HEK293 (cell line): ENCODE measurements around the gene RPS19.

Experiments used
- HOXA7 ChIP-seq: sonication (generic); formaldehyde crosslinking; IDR thresholded peaks from 2 replicates; pipeline ENCODE4 v1.8.1; 2022; ENCODE audit warnings: missing genetic modification reagents, borderline replicate concordance
- ZNF37A ChIP-seq: fragments of 450-650 bp; IDR thresholded peaks from 2 replicates; pipeline ENCODE4 v1.5.1; 2018; ENCODE audit warnings: missing biosample characterization, missing genetic modification characterization
- TF ChIP-seq, protein P1 (sequence below): fragments of 450-650 bp; formaldehyde crosslinking; IDR thresholded peaks from 2 replicates; pipeline ENCODE4 v1.5.1; 2016; ENCODE audit warnings: missing biosample characterization, missing genetic modification characterization

DNA sequence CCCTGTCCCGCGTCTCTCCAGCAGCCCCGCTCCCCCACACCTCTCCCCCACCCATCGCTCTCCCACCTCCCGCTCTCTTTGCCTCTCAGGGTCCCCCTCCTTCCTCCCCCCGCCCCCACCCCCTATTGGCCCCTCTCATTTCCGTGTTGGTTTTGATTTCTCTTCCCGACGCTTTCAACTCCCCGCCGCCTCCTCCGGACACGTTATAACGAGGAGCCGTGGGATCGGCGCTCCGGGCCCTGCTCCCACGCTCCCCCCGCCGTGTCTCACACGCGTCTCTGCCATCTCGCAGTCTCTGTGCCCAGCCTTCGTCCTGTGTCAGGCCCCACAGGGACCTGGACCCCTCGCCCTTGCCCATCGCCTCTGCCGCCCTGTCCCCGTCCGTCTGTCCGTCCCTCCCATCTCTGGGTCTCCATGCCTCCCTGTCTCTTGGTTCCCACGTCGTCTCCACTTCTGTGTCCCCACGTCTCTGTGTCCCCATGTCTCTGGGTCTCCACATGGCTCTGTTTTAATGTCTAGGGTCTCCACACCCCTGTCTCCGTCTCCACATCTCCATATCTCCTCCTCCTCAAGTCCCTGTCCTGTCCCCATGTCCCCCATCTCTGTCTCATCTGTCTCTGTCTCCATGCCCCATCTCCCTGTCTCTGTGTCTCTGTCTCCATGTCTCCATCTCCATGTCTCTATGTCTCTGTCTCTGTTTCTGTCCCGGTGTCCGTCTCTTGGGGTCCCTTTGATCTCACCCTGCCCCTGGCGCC is 55.1 kb downstream of the RPS19 start:
- no peak for TF ChIP-seq HOXA7
- TF ChIP-seq, protein P1, sequence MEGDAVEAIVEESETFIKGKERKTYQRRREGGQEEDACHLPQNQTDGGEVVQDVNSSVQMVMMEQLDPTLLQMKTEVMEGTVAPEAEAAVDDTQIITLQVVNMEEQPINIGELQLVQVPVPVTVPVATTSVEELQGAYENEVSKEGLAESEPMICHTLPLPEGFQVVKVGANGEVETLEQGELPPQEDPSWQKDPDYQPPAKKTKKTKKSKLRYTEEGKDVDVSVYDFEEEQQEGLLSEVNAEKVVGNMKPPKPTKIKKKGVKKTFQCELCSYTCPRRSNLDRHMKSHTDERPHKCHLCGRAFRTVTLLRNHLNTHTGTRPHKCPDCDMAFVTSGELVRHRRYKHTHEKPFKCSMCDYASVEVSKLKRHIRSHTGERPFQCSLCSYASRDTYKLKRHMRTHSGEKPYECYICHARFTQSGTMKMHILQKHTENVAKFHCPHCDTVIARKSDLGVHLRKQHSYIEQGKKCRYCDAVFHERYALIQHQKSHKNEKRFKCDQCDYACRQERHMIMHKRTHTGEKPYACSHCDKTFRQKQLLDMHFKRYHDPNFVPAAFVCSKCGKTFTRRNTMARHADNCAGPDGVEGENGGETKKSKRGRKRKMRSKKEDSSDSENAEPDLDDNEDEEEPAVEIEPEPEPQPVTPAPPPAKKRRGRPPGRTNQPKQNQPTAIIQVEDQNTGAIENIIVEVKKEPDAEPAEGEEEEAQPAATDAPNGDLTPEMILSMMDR, result no peak
- TF ChIP-seq ZNF37A, result no peak
